Spleen (tissue), 11 donors: ENCODE data around the gene DGKH. TPM values are rescaled to one million over a fixed set of nuclear protein-coding genes. Genes with fewer than 3 reads are reported as not detected.

Experiments used
- DNase-seq: peaks from one replicate; pipeline ENCODE4 v3.0.0-alpha.2; 2020
- H3K27ac ChIP-seq, 8 donors: fragments of 200-600 bp; sonication (generic) in 7 of 8; 1 replicate in 4 of 8; 2 replicates in 4 of 8; pipeline versions ENCODE4 v1.5.0 to v1.8.0; 2016 to 2021; ENCODE audit warnings: inconsistent platforms in 4 of 8, mild to moderate bottlenecking in 4 of 8, moderate library complexity in 1 of 8
- H3K27me3 ChIP-seq, 7 donors: fragments of 200-600 bp; sonication (generic) in 6 of 7; replicated peaks in 1 of 7; 1 replicate in 4 of 7; 2 replicates in 3 of 7; pipeline versions ENCODE4 v1.5.0 to v1.8.0; 2016 to 2021; ENCODE audit warnings: inconsistent platforms in 3 of 7, mild to moderate bottlenecking in 1 of 7
- H3K36me3 ChIP-seq, 6 donors: fragments of 200-600 bp; sonication (generic) in 5 of 6; 1 replicate in 4 of 6; 2 replicates in 2 of 6; pipeline versions ENCODE4 v1.5.0 to v1.8.0; 2016 to 2021; ENCODE audit warnings: inconsistent platforms in 2 of 6
- H3K4me1 ChIP-seq, 6 donors: fragments of 200-600 bp; sonication (generic) in 5 of 6; 1 replicate in 3 of 6; 2 replicates in 3 of 6; pipeline versions ENCODE4 v1.5.0 to v1.8.0; 2016 to 2021; ENCODE audit warnings: inconsistent platforms in 3 of 6
- H3K4me3 ChIP-seq, 8 donors: fragments of 200-600 bp; sonication (generic) in 7 of 8; 1 replicate in 4 of 8; 2 replicates in 4 of 8; pipeline versions ENCODE4 v1.5.0 to v1.8.0; 2016 to 2021; ENCODE audit warnings: inconsistent platforms in 4 of 8, mild to moderate bottlenecking in 4 of 8, moderate library complexity in 2 of 8
- H3K9me3 ChIP-seq, 8 donors: fragments of 200-600 bp; sonication (generic) in 7 of 8; 1 replicate in 4 of 8; 2 replicates in 4 of 8; pipeline versions ENCODE4 v1.5.0 to v1.8.0; 2016 to 2021; ENCODE audit warnings: inconsistent platforms in 4 of 8
- POLR2A ChIP-seq, 3 donors: fragments of 450-650 bp; IDR thresholded peaks; one replicate each; pipeline ENCODE4 v1.5.1; 2017; ENCODE audit warnings: antibody characterized with exemption in 3 of 3, mild to moderate bottlenecking in 1 of 3
- POLR2AphosphoS5 ChIP-seq, 3 donors: sonication (generic); formaldehyde crosslinking; IDR thresholded peaks; one replicate each; pipeline ENCODE4 v1.5.1; 2017; ENCODE audit warnings: antibody characterized with exemption in 3 of 3
- WGBS, 5 donors: extraction: QIAGEN DNeasy Blood & Tissue Kit in 3 of 5; methylation state at CpG; one replicate each; pipeline versions ENCODE4 v1.1.5 to v1.1.7; 2013 to 2018; 5-methylcytosine and 5-hydroxymethylcytosine counted together
- intact Hi-C: fragments of 100-400 bp; cut with DNase I; formaldehyde crosslinking; loops from one replicate; pipeline ENCODE4 v1.15.0; 2023; ENCODE audit warnings: low total_unique reads
- polyA plus RNA-seq, 3 donors: library from polyadenylated mRNA; stranded (reverse); fragments of 200-250 nt; gene quantifications; one replicate each; pipeline ENCODE4 v1.2.1, GENCODE V29; 2013
- total RNA-seq, 7 donors: library from RNA; depleted of rRNA in 3 of 7; stranded (reverse); fragments of >200 nt in 3 of 7; fragmentation: NEBNext Ultra II Directional in 4 of 7; extraction: Animal tissue kit (Norgen Biotek cat#: 25700) in 4 of 7; gene quantifications; one replicate each; pipeline versions ENCODE4 v1.1.0 to v1.2.1, GENCODE V29; 2016 to 2021
- TF ChIP-seq, protein P1 (sequence below), 11 experiments: fragments of 200-600 bp in 7 of 11; fragments of 450-650 bp in 4 of 11; sonication (generic) in 4 of 11; IDR thresholded peaks in 8 of 11; conservative IDR thresholded peaks in 3 of 11; 1 replicate in 7 of 11; 2 replicates in 4 of 11; pipeline versions ENCODE4 v1.4.0 to v1.8.0; 2016 to 2021; ENCODE audit warnings: antibody characterized with exemption in 11 of 11, inconsistent platforms in 4 of 11, mild to moderate bottlenecking in 1 of 11
- donor health status: healthy with polysubstance abuse.
- donor health status: DM: no; HTN: no; CAD: no; lungs with moderate emphysema.
- donor health status: DM: no; HTN: no; CAD: no.
- donor health status: Bipolar disorder and iron deficiency.
- donor health status: healthy.
- donor health status: DM: no; HTN: no; CAD: no.
- donor health status: DM: yes; HTN: yes; CAD: no.

The DGKH gene
- total and polyA plus RNA-seq, 10 donors, result 0.52 to 15.3 (median 10.8) TPM

DNA sequence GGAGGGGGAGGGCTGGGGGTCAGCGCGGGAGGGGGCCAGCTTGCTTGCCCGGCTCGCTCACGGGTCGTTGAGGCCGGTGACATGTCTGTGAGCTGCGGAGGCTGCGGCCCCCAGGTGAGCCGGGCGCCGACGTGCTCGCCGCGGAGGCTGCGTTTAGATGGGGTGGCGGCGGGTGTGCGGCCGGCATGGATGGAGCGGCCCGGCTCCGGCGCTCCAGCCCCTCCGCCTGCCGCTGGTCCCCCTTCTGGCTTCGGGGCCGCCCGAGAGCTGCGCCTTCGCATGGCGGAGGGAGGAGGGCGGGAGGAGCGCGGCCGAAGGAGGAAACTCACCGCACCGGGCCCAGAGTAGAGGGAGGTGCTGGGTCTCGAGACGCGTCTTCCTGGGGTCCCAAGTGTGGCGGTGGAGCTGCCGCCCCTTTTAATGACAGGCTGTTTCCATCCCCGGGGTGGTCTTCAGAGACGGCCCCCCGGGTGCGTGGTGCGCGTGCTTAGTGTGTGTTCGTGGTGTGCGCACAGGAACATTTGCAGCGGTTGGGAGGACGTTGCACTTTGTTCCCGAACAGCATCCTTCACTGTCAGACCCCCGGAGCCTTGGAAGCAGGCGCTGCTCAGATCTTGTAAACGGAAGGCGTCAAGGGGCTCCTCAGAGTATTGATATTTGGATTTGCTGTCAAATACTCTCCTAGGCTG, 223.8 kb downstream of the DGKH start, which contains the start of gene AKAP11:
AKAP11 (plus strand) TSS at position 38 of the 689 bp plus-strand sequence. CDS start 14,197 bp downstream, outside the sequence.
- peaks cover 6 to 59% (median 47%) of the 10 kb centered on the region in 6 donors for H3K4me1 ChIP-seq
- no peaks in the 10 kb centered on the region for H3K36me3 ChIP-seq
- intact Hi-C loops, result no loop called here
- H3K9me3 ChIP-seq, result no peaks in the 10 kb centered on the region
- peak within 1 kb of the TSS; percentile 77 to 95 (median 90) for H3K4me3 ChIP-seq
- DNase-seq, result peak; percentile 93
- WGBS, 5 donors, result 0 to 1% (median 0%) methylated on average over 33 to 59 of the region's 59 CpGs
- TF ChIP-seq POLR2AphosphoS5 (IDR thresholded peaks at IDR 0.05), result peak in 2 of 3 donors; percentile 62 to 71
- TF ChIP-seq, protein P1, sequence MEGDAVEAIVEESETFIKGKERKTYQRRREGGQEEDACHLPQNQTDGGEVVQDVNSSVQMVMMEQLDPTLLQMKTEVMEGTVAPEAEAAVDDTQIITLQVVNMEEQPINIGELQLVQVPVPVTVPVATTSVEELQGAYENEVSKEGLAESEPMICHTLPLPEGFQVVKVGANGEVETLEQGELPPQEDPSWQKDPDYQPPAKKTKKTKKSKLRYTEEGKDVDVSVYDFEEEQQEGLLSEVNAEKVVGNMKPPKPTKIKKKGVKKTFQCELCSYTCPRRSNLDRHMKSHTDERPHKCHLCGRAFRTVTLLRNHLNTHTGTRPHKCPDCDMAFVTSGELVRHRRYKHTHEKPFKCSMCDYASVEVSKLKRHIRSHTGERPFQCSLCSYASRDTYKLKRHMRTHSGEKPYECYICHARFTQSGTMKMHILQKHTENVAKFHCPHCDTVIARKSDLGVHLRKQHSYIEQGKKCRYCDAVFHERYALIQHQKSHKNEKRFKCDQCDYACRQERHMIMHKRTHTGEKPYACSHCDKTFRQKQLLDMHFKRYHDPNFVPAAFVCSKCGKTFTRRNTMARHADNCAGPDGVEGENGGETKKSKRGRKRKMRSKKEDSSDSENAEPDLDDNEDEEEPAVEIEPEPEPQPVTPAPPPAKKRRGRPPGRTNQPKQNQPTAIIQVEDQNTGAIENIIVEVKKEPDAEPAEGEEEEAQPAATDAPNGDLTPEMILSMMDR (IDR thresholded peaks at IDR 0.05 in 8 of 11, conservative IDR thresholded peaks at IDR 0.05 in 3 of 11), result no peak
- TF ChIP-seq POLR2A (IDR thresholded peaks at IDR 0.05), result no peak
- H3K27me3 ChIP-seq, result no peaks in the 10 kb centered on the region
- peak within 1 kb of the TSS; percentile 88 to 97 (median 95) for H3K27ac ChIP-seq

DNA sequence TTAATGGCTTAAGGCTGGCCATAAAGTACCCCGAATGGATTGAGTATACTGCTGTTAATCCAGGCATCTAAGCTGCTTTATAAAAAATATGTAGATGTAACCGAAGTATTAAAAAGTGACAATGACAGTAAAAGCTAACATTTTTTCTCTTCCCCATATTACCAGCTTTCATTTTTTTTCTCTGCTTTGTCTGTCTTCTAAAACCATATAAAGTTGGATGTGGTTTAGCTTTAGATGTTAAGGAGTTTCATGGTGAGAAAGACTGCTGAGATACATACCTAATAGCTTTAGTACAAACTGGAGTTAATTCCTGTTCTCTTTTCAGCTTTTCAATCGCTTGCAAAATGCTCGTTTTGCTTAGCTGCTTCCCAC, 224.3 kb downstream of the DGKH start:
- H3K9me3 ChIP-seq, result no peaks in the 10 kb centered on the region
- TF ChIP-seq, protein P1 (IDR thresholded peaks at IDR 0.05 in 8 of 11, conservative IDR thresholded peaks at IDR 0.05 in 3 of 11), result no peak
- TF ChIP-seq POLR2A (IDR thresholded peaks at IDR 0.05) (no peak), POLR2AphosphoS5 (IDR thresholded peaks at IDR 0.05) (no peak)
- intact Hi-C loops, result no loop called here
- no peak for DNase-seq
- H3K4me1 ChIP-seq, result peaks cover 6 to 64% (median 51%) of the 10 kb centered on the region in 6 donors
- 2 to 3% (median 2%) methylated on average over 4 of the region's 4 CpGs for WGBS, 5 donors
- peak overlapping the region; percentile 88 to 97 (median 95) for H3K27ac ChIP-seq
- H3K4me3 ChIP-seq, result peak overlapping the region; percentile 77 to 95 (median 90)
- no peaks in the 10 kb centered on the region for H3K36me3 ChIP-seq
- no peaks in the 10 kb centered on the region for H3K27me3 ChIP-seq

DNA sequence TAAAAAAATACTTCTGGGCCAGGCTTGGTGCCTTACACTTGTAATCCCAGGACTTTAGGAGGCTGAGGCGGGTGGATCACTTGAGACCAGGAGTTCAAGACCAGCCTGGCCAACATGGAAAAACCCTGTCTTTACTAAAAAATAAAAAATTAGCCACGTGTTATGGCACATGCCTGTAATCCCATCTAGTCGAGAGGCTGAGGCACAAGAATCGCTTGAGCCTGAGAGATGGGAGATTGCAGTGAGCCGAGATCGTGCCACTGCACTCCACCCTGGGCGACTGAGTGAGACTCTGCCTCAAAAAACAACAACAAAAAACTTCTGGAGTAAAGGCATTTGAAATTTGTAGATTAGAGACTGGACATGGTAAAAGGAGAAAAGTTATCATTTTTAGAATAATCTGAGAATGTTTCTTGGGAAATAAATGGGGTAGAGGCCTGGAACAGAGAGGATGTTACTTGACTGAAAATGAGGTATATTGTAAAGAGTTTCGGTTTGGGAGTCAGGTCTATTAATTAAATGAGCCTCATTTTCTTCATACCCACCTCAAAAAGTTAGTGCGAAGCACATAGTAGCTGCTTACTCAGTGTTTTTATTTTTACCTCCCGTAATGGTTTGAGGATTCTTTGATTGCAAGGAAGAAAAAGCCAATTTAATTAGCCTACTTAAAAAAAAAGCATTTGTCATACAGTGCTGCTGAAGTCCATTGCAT, 226.1 kb downstream of the DGKH start:
- 76 to 86% (median 81%) methylated on average over 10 of the region's 10 CpGs for WGBS, 5 donors
- TF ChIP-seq POLR2AphosphoS5 (IDR thresholded peaks at IDR 0.05), result no peak
- TF ChIP-seq, protein P1 (IDR thresholded peaks at IDR 0.05 in 8 of 11, conservative IDR thresholded peaks at IDR 0.05 in 3 of 11), result no peak
- no peak for TF ChIP-seq POLR2A (IDR thresholded peaks at IDR 0.05)
- Histone ChIP-seq H3K27me3 (no peaks in the 10 kb centered on the region), H3K36me3 (no peaks in the 10 kb centered on the region), H3K4me1 (peaks cover 15 to 81% (median 61%) of the 10 kb centered on the region in 6 donors), H3K9me3 (no peaks in the 10 kb centered on the region), H3K27ac (peak overlapping the region; percentile 4 to 96 (median 66)), H3K4me3 (no peak overlapping the region)
- intact Hi-C loops, result no loop called here
- DNase-seq, result no peak

DNA sequence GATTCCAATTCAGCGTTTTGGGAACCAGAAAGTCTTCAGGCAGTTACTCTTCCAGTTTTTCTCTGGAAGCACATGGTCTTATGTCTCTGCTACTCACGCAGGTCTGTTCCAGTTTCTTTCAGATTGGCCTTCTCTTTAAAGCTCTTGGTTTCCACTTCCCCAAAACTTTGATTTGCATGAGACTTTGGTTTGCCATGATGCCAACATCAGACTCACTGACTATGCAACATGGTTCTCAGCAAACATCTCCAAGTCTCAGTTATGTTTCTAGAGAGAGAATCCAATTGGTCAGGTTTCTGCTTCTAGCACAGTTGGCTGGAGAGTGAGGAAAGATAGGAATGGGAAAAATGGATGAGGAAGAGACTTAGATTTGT, 226.6 kb downstream of the DGKH start:
- no peak for DNase-seq
- intact Hi-C loops, result no loop called here
- Histone ChIP-seq H3K27me3 (no peaks in the 10 kb centered on the region), H3K4me1 (peaks cover 20 to 87% (median 67%) of the 10 kb centered on the region in 6 donors), H3K4me3 (peak overlapping the region in 1 of 8 donors; percentile 1), H3K9me3 (no peaks in the 10 kb centered on the region), H3K36me3 (no peaks in the 10 kb centered on the region), H3K27ac (peak overlapping the region; percentile 4 to 96 (median 66))
- peak in 1 of 3 donors; percentile 37 for TF ChIP-seq POLR2A (IDR thresholded peaks at IDR 0.05)
- peak in 1 of 3 donors; percentile 33 for TF ChIP-seq POLR2AphosphoS5 (IDR thresholded peaks at IDR 0.05)
- TF ChIP-seq, protein P1 (IDR thresholded peaks at IDR 0.05 in 8 of 11, conservative IDR thresholded peaks at IDR 0.05 in 3 of 11), result no peak
- 49 to 55% (median 51%) methylated on average over 2 of the region's 2 CpGs for WGBS, 5 donors
